VCaP (cell line): ENCODE data around the gene LRRN4.

Source experiments
- H3K27ac ChIP-seq: fragments of 450-650 bp; 2 replicates; pipeline ENCODE4 v1.5.1; 2017
- TF ChIP-seq, protein P1 (sequence below): fragments of 450-650 bp; conservative IDR thresholded peaks from 2 replicates; pipeline ENCODE4 v1.5.1; 2017; ENCODE audit warnings: mild to moderate bottlenecking, moderate library complexity

The LRRN4 gene

DNA sequence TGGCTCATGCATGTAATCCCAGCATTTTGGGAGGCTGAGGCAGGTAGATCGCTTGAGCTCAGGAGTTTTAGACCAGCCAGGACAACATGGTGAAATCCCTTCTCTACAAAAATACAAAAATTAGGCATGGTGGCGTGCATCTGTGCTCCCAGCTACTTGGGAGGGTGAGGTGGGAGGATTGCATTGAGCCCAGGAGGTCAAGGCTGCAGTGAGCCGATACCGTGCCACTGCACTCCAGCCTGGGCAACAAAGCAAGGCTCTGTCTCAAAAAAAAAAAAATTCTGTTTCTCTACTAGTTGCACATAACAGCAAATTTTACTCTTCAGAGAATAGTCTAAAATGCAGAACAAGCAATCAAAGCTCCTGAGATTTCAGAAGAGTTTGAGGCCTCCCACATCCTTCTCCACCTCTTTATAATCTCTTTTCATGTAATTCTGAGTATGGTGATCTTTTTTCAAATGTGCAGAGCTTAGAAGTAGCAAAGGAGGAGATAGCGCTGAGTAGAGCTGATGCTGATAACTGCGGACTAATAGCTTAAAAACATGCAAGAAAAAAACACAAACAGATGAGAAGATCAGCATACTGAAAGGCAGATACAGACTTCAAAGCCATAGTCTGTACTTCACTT lies 23.3 kb downstream of the LRRN4 start:
- TF ChIP-seq, protein P1, sequence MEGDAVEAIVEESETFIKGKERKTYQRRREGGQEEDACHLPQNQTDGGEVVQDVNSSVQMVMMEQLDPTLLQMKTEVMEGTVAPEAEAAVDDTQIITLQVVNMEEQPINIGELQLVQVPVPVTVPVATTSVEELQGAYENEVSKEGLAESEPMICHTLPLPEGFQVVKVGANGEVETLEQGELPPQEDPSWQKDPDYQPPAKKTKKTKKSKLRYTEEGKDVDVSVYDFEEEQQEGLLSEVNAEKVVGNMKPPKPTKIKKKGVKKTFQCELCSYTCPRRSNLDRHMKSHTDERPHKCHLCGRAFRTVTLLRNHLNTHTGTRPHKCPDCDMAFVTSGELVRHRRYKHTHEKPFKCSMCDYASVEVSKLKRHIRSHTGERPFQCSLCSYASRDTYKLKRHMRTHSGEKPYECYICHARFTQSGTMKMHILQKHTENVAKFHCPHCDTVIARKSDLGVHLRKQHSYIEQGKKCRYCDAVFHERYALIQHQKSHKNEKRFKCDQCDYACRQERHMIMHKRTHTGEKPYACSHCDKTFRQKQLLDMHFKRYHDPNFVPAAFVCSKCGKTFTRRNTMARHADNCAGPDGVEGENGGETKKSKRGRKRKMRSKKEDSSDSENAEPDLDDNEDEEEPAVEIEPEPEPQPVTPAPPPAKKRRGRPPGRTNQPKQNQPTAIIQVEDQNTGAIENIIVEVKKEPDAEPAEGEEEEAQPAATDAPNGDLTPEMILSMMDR, result no peak

DNA sequence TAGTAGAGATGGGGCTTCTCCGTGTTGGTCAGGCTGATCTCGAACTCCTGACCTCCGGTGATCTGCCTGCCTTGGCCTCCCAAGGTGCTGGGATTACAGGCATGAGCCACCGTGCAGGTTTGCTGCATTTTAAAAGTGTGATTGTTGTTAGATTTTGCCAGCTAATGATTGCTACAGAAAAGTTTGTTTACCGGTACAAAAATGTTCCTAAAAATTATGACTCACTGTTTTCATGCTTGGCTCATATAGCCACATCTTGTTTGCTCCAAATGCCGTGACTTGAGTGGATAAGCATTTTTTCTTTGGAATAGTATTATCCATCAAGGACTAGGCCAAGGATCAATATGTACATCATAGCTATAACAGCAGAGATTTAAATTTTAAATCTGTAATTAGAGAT lies 24.3 kb downstream of the LRRN4 start:
- H3K27ac ChIP-seq, result no peak overlapping the region
- TF ChIP-seq, protein P1, result no peak

More for the DNA sequence above, 23.3 kb downstream of the LRRN4 start:
- H3K27ac ChIP-seq, result no peak overlapping the region

DNA sequence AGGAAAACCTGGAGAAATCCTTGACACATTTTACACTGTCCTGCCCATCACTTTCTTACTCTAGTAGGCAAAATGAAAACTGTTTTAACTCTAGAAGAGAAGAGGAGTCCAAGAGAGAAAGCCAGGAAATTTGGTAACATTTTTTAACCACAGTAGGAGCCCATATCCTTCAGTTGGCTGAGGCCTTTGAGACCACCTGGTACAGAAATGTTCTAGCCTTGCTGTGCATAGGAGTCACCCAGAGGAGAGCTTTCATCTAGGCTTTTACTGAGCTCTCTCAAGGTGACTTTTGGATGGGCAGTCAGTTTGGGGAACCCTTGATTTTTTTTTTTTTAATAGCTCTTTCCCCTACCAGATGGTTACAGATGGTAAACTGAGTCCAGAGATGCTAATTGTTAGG lies 25.0 kb downstream of the LRRN4 start:
- TF ChIP-seq, protein P1, result no peak
- H3K27ac ChIP-seq, result no peak overlapping the region

DNA sequence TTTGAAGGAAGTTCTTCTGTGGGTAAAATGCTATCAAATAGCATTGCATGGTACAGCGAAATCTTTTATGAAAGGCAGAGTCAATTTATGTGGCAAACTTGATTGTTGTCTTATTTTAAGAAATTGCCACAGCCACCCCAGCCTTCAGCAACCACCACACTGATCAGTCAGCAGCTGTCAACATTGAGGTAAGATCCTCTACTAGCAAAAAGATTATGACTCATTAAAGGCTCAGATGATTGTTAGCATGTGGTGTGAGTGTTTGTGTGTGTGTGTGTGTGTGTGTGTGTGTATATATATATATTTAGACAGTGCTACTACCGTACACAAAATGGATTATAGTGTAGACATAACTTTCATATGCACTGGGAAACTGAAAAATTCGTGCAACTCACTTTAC lies 27.8 kb downstream of the LRRN4 start:
- TF ChIP-seq, protein P1, result no peak
- H3K27ac ChIP-seq, result no peak overlapping the region

DNA sequence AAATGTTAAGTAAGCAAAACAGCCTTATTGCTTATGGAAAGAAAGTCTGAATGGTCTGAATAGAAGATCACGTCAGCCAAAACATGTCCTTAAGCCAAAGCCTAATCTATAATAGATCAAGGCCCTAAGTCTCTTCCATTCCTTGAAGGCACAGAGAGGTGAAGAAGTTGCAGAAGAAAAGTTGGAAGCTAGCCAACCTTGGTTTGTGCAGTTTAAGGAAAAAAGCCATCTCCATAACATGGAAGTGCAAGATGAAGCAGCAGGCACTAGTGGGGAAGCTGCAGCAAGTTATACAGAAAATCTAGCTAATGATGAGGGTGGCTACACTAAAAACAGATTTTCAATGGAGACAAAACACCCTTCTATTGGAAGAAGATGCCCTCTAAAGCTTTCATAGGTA lies 29.1 kb downstream of the LRRN4 start:
- TF ChIP-seq, protein P1, result no peak
- H3K27ac ChIP-seq, result no peak overlapping the region

DNA sequence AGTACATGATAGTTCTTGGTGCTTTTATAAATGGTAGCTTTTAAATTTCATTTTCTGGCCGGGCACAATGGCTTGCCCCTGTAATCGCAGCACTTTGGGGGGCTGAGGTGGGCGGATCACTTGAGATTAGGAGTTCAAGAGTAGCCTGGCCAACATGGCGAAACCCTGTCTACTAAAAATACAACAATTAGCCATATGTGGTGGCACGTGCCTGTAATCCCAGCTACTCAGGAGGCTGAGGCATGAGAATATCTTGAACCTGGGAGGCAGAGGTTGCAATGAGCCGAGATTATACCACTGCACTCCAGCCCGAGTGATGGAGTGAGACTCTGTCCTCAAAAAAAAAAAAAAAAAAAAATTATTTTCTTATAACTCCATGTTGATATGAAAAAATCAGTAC lies 36.0 kb downstream of the LRRN4 start:
- H3K27ac ChIP-seq, result no peak overlapping the region
- TF ChIP-seq, protein P1, result no peak

DNA sequence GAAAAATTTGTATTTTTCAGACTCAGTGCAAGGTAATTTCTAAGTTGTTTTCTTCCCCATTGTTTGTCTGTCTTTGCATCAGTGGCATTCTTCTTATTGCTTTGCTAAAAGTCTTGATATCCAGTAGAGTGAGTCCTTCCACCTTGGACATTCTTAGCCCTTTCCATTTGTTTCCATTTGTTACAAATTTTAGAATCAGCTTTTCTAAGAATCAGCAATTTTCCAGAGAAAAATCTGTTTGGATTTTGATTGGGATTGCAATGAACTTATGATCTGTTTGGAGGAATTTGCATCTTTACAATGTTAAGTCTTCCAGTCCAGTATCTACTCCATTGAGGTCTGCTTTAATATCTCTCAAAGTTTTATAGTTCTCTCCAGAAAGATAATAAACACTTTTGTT lies 36.4 kb downstream of the LRRN4 start:
- TF ChIP-seq, protein P1, result no peak

DNA sequence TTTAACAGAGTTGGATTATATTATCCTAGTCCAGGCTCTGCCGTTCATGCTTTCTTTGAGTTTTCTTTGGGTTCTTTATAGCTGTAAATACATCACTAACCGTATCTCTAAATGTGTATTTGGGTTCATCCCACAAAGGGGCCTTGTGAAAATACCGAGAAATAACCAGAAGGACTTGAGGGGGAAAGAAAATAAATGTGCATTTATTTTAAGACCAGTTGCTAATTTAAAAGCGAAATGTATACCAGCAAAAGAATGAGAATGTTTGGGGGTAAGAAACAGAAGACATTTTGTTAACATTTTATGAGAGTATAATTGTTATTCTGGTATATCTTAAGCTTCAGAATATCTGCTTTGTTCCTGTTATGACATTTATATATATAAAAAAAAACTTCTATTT lies 38.9 kb downstream of the LRRN4 start:
- no peak overlapping the region for H3K27ac ChIP-seq

More for the DNA sequence above, 36.4 kb downstream of the LRRN4 start:
- H3K27ac ChIP-seq, result no peak overlapping the region

More for the DNA sequence above, 38.9 kb downstream of the LRRN4 start:
- TF ChIP-seq, protein P1, result no peak
